HepG2 (cell line): ENCODE data around the gene CRLF3. TPM values are rescaled to one million over a fixed set of nuclear protein-coding genes. Genes with fewer than 3 reads are reported as not detected.

Source experiments
- ATAC-seq: fragments of 200-7000 bp; cut with Tn5 transposase; 3 replicates; pipeline ENCODE4 v1.9.1; 2020; ENCODE audit warnings: mild to moderate bottlenecking, moderate library complexity
- BruUV-seq: library from RNA; stranded (reverse); fragments of 400-500 nt; replicated peaks from 2 replicates; lab custom pipeline; 2021; lab: Mats Ljungman, UMichigan
- CTCF ChIA-PET: fragments of 300-600 bp; formaldehyde crosslinking; extraction: SDS; loops from one replicate; lab custom pipeline; 2021; ENCODE audit warnings: low total read pairs, inconsistent platforms, low intra/inter-chr PET ratio; lab: Yijun Ruan, JAX
- POLR2A ChIA-PET: fragments of 350-600 bp; sonication (Branson Sonifier 250); formaldehyde crosslinking; loops from one replicate; lab custom pipeline; 2020; ENCODE audit warnings: antibody characterized with exemption, inconsistent platforms; lab: Yijun Ruan, JAX
- DNase-seq: peaks from one replicate; pipeline ENCODE4 v3.0.0-alpha.2; 2015; ENCODE audit warnings: low spot score
- FAIRE-seq: peaks from 3 replicates; lab custom pipeline; 2011; peaks lifted over from hg19 to GRCh38; lab: Jason Lieb, UNC
- H2AFZ ChIP-seq: one replicate; pipeline ENCODE4 v1.6.1; 2011; ENCODE audit warnings: low read length, inconsistent platforms
- H3K27ac ChIP-seq: fragments of 300-600 bp; 3 replicates; pipeline ENCODE4 v1.8.0; 2011; ENCODE audit warnings: mixed run types, mild to moderate bottlenecking, mixed read lengths, low read length, inconsistent platforms; ENCODE audit not compliant: insufficient read depth; ENCODE audit errors: extremely low read length
- H3K27me3 ChIP-seq, 2 experiments: fragments of 200-600 bp in 1 of 2; 2 replicates in 1 of 2; 3 replicates in 1 of 2; pipeline versions ENCODE4 v1.6.0 to v1.8.0; 2011; ENCODE audit warnings: low read length in 2 of 2, mild to moderate bottlenecking in 2 of 2, moderate library complexity in 2 of 2, inconsistent platforms in 1 of 2; ENCODE audit not compliant: insufficient read depth in 2 of 2, control insufficient read depth in 1 of 2
- H3K36me3 ChIP-seq, 2 experiments: fragments of 200-600 bp in 1 of 2; replicated peaks in 1 of 2; 2 replicates in 1 of 2; 3 replicates in 1 of 2; pipeline versions ENCODE4 v1.5.1 to v1.8.0; 2011; ENCODE audit warnings: low read length in 2 of 2, inconsistent platforms in 1 of 2; ENCODE audit not compliant: insufficient read depth in 2 of 2, control insufficient read depth in 1 of 2
- H3K4me1 ChIP-seq: 2 replicates; pipeline ENCODE4 v1.5.1; 2012; ENCODE audit warnings: low read length, inconsistent platforms; ENCODE audit not compliant: insufficient read depth
- H3K4me2 ChIP-seq: 2 replicates; pipeline ENCODE4 v1.6.0; 2011; ENCODE audit warnings: low read depth, low read length, inconsistent platforms
- H3K4me3 ChIP-seq, 3 experiments: fragments of 200-600 bp in 1 of 3; sonication (generic), shearing (Covaris generic) in 1 of 3; replicated peaks in 1 of 3; 2 replicates each; pipeline ENCODE4 v1.5.1; 2011 to 2016; ENCODE audit warnings: low read length in 3 of 3, inconsistent platforms in 2 of 3, low read depth in 2 of 3, mild to moderate bottlenecking in 2 of 3, control low read depth in 1 of 3, mixed read lengths in 1 of 3; ENCODE audit not compliant: insufficient read depth in 1 of 3
- H3K79me2 ChIP-seq: one replicate; pipeline ENCODE4 v1.6.1; 2011; ENCODE audit warnings: low read length, inconsistent platforms; ENCODE audit not compliant: insufficient read depth
- H3K9ac ChIP-seq: 2 replicates; pipeline ENCODE4 v1.6.0; 2011; ENCODE audit warnings: mild to moderate bottlenecking, low read depth, low read length, inconsistent platforms; ENCODE audit not compliant: insufficient read depth
- H3K9me3 ChIP-seq: 2 replicates; pipeline ENCODE4 v1.5.1; 2012; ENCODE audit warnings: mild to moderate bottlenecking, low read length
- H4K20me1 ChIP-seq: 2 replicates; pipeline ENCODE4 v1.6.0; 2011; ENCODE audit warnings: inconsistent platforms, mild to moderate bottlenecking, low read length, moderate library complexity; ENCODE audit not compliant: insufficient read depth
- IKZF5 ChIP-seq: IDR thresholded peaks from 2 replicates; pipeline ENCODE4 v1.6.1; 2018; ENCODE audit warnings: missing genetic modification reagents, mild to moderate bottlenecking, missing compliant biosample characterization
- THAP9 ChIP-seq: sonication (generic); formaldehyde crosslinking; IDR thresholded peaks from 2 replicates; pipeline ENCODE4; 2020; ENCODE audit warnings: missing genetic modification reagents, mild to moderate bottlenecking, borderline replicate concordance
- ZBTB1 ChIP-seq: sonication (generic); formaldehyde crosslinking; IDR thresholded peaks from 2 replicates; pipeline ENCODE4 v1.4.0; 2020; ENCODE audit warnings: missing genetic modification reagents, borderline replicate concordance
- ZNF121 ChIP-seq: sonication (generic); formaldehyde crosslinking; IDR thresholded peaks from 2 replicates; pipeline ENCODE4 v1.5.0; 2020; ENCODE audit warnings: mild to moderate bottlenecking, missing genetic modification reagents
- ZNF879 ChIP-seq: sonication (generic); formaldehyde crosslinking; IDR thresholded peaks from 2 replicates; pipeline ENCODE4 v1.8.1; 2023; ENCODE audit warnings: missing genetic modification reagents
- WGBS: methylation state at CpG from one replicate; pipeline ENCODE4 v1.1.6; 2017; ENCODE audit warnings: low lambda C conversion rate; 5-methylcytosine and 5-hydroxymethylcytosine counted together
- in situ Hi-C: cut with HindIII; loops from 2 replicates; pipeline ENCODE4 v1.10.0; 2017; ENCODE audit warnings: low pct_unique_long_range_greater_than_20kb; ENCODE audit not compliant: extremely low pct_ligation_motif_present
- intact Hi-C: fragments of 100-400 bp; cut with micrococcal nuclease; formaldehyde crosslinking; loops from one replicate; pipeline ENCODE4 v1.10.0; 2022; ENCODE audit not compliant: unreplicated experiment
- polyA plus RNA-seq, 8 experiments: library from polyadenylated mRNA; depleted of rRNA in 3 of 8; stranded (reverse) in 7 of 8; unstranded in 1 of 8; fragments of >200 nt; fragmentation: Illumina TruSeq in 4 of 8; extraction: Trizol in 4 of 8; gene quantifications; 2 replicates each; pipeline versions ENCODE4 v1.2.1 to v1.2.3, GENCODE V29; 2011 to 2016; ENCODE audit warnings: low read depth in 4 of 8, missing spikeins in 1 of 8, mixed read lengths in 1 of 8; ENCODE audit not compliant: insufficient read depth in 1 of 8
- total RNA-seq, 5 experiments: library from RNA; depleted of rRNA; stranded (reverse); fragments of >200 nt; fragmentation: Illumina TruSeq; extraction: Trizol; gene quantifications; 2 replicates each; pipeline ENCODE4 v1.2.3, GENCODE V29; 2016; ENCODE audit warnings: low read depth in 1 of 5

The CRLF3 gene
- total and polyA plus RNA-seq, 2 of the 13 experiments (the other 11 are each of a cell fraction or from before 2014, with no cell fraction given): 6.4 to 9.1 TPM

- no peak for TF ChIP-seq THAP9 (CRISPR knock-in tag)
These were observed 35.6 kb downstream of the CRLF3 start (continued) for GRCh38 chr17:30788918-30789317.

GRCh38 chr17:30782206-30782605, 42.3 kb downstream of the CRLF3 start:
- H3K9ac ChIP-seq: no peak overlapping the region
- intact Hi-C loops (loop anchor here (2.0 kb wide), 1 partner anchor 13 kb away; no protein-coding TSS in a partner anchor), in situ Hi-C loops (no loop called here)
- H3K9me3 ChIP-seq: no peaks in the 10 kb centered on the region
- TF ChIP-seq ZBTB1 (CRISPR knock-in tag): no peak
- no peak for TF ChIP-seq IKZF5 (CRISPR knock-in tag)
- no peak for TF ChIP-seq ZNF879 (CRISPR knock-in tag)
- TF ChIP-seq ZNF121 (CRISPR knock-in tag): peak; percentile 68
- FAIRE-seq: no peak
- H3K4me1 ChIP-seq: no peaks in the 10 kb centered on the region
- no peaks in the 10 kb centered on the region for H4K20me1 ChIP-seq
- no peak overlapping the region for H3K27ac ChIP-seq
- H3K79me2 ChIP-seq: no peaks in the 10 kb centered on the region
- ChIA-PET POLR2A (no interaction called here), CTCF (no interaction called here)
- no peak for ATAC-seq
- BruUV-seq: no TSS peak
- no peak overlapping the region for H3K4me2 ChIP-seq
- DNase-seq: no peak
- H2AFZ ChIP-seq: no peak overlapping the region
- H3K36me3 ChIP-seq: peaks cover 1 to 6% of the 10 kb centered on the region in 2 experiments; a peak in 1 of 5 replicates
- no peaks in the 10 kb centered on the region for H3K27me3 ChIP-seq
- H3K4me3 ChIP-seq: no peak overlapping the region
- WGBS: 95% methylated on average over 2 of the region's 2 CpGs
